Esophagus mucosa (tissue), 1 donor: ENCODE results near the gene HOXA3. TPM values are rescaled to one million over a fixed set of nuclear protein-coding genes. Genes with fewer than 3 reads are reported as not detected.

ENCODE experiments used
- ATAC-seq: fragments of 200-7000 bp; cut with Tn5 transposase; one replicate; pipeline ENCODE4 v1.9.1; 2020
- total RNA-seq: library from RNA; stranded (reverse); gene quantifications from one replicate; pipeline ENCODE4 v1.2.4, GENCODE V29; 2023
- donor health status: DM: yes; HTN: yes; CAD: no.

Gene HOXA3
- total RNA-seq, 1 donor from 2014 or later, result 5.4 TPM

- no peak for ATAC-seq
These were observed 24.3 kb downstream of the HOXA3 start for GRCh38 chr7:27128034-27128433.

- no peak for ATAC-seq
These were observed 25.6 kb downstream of the HOXA3 start for GRCh38 chr7:27126596-27127327.

- ATAC-seq, result no peak
These were observed 26.4 kb downstream of the HOXA3 start for GRCh38 chr7:27125986-27126394.

GRCh38 chr7:27124902-27125689 is 27.3 kb downstream of the HOXA3 start:
- no peak for ATAC-seq

GRCh38 chr7:27124096-27124901 is 28.1 kb downstream of the HOXA3 start:
- no peak for ATAC-seq

GRCh38 chr7:27123477-27124053 is 28.8 kb downstream of the HOXA3 start:
- ATAC-seq, result no peak

- peak; percentile 18 for ATAC-seq
These were observed 29.3 kb downstream of the HOXA3 start for GRCh38 chr7:27123007-27123476.

GRCh38 chr7:27122077-27122910 is 30.1 kb downstream of the HOXA3 start:
- ATAC-seq, result no peak

GRCh38 chr7:27121684-27122076 is 30.7 kb downstream of the HOXA3 start:
- no peak for ATAC-seq

- ATAC-seq, result no peak
These were observed 32.9 kb downstream of the HOXA3 start for GRCh38 chr7:27119412-27119911.

GRCh38 chr7:27118580-27118979 is 33.8 kb downstream of the HOXA3 start:
- ATAC-seq, result no peak

GRCh38 chr7:27117887-27118491 is 34.4 kb downstream of the HOXA3 start:
- no peak for ATAC-seq

GRCh38 chr7:27116962-27117886 is 35.2 kb downstream of the HOXA3 start:
- no peak for ATAC-seq

GRCh38 chr7:27116031-27116961 is 36.1 kb downstream of the HOXA3 start:
- ATAC-seq, result no peak

- ATAC-seq, result peak; percentile 5
These were observed 37.0 kb downstream of the HOXA3 start for GRCh38 chr7:27115221-27116026.

- no peak for ATAC-seq
These were observed 37.5 kb downstream of the HOXA3 start for GRCh38 chr7:27114881-27115220.

GRCh38 chr7:27113991-27114769 is 38.2 kb downstream of the HOXA3 start:
- peak; percentile 21 for ATAC-seq
